A549 (cell line): ENCODE data around the gene SNX3. TPM values are rescaled to one million over a fixed set of nuclear protein-coding genes. Genes with fewer than 3 reads are reported as not detected.

Experiments
- ATAC-seq, 2 experiments: fragments of 200-7000 bp in 1 of 2; fragments of >200 bp in 1 of 2; cut with Nextera tagmentation in 1 of 2; cut with Tn5 transposase in 1 of 2; 3 replicates each; pipeline versions ENCODE4 v1.8.0 to v1.9.1; 2018 to 2020; ENCODE audit warnings: mild to moderate bottlenecking in 1 of 2, moderate library complexity in 1 of 2
- CTCF ChIA-PET: fragments of 300-600 bp; sonication (Branson Sonifier 250); formaldehyde crosslinking; extraction: SDS; loops from one replicate; lab custom pipeline; 2021; ENCODE audit warnings: antibody characterized with exemption, inconsistent platforms; lab: Yijun Ruan, JAX
- POLR2A ChIA-PET: fragments of 350-600 bp; formaldehyde crosslinking; extraction: SDS; loops from one replicate; lab custom pipeline; 2021; ENCODE audit warnings: antibody characterized with exemption, inconsistent platforms; lab: Yijun Ruan, JAX
- DNase-seq, 2 experiments: peaks; one replicate each; pipeline versions ENCODE4 v3.0.0 to v3.0.0-alpha.2; 2011 to 2016; ENCODE audit warnings: low read depth in 1 of 2, low spot score in 1 of 2
- FAIRE-seq: peaks from 2 replicates; lab custom pipeline; 2011; peaks lifted over from hg19 to GRCh38; lab: Jason Lieb, UNC
- H3K27ac ChIP-seq, 2 experiments: fragments of >200 bp; sonication (Bioruptor Twin); formaldehyde crosslinking; 3 replicates each; pipeline ENCODE4 v1.5.1; 2016 to 2017
- H3K4me1 ChIP-seq: fragments of >200 bp; sonication (Bioruptor Twin); formaldehyde crosslinking; 3 replicates; pipeline ENCODE4 v1.6.1; 2016
- H3K4me2 ChIP-seq: fragments of >200 bp; sonication (Bioruptor Twin); formaldehyde crosslinking; 3 replicates; pipeline ENCODE4 v1.6.1; 2016
- H3K4me3 ChIP-seq: fragments of >200 bp; sonication (Bioruptor Twin); formaldehyde crosslinking; 3 replicates; pipeline ENCODE4 v1.5.1; 2016
- H3K9me3 ChIP-seq: fragments of >200 bp; sonication (Bioruptor Twin); formaldehyde crosslinking; 3 replicates; pipeline ENCODE4 v1.6.1; 2016
- BHLHE40 ChIP-seq: IDR thresholded peaks from 2 replicates; pipeline ENCODE4 v1.6.1; 2012; ENCODE audit warnings: low read depth, low read length, inconsistent platforms
- CEBPB ChIP-seq, 2 experiments: fragments of >200 bp in 1 of 2; sonication (Bioruptor Twin) in 1 of 2; formaldehyde crosslinking in 1 of 2; IDR thresholded peaks; 2 replicates each; pipeline ENCODE4 v1.6.1; 2012 to 2016
- CHD4 ChIP-seq: fragments of 200-600 bp; sonication (generic); IDR thresholded peaks from 2 replicates; pipeline ENCODE4 v1.6.1; 2016; ENCODE audit warnings: antibody characterized with exemption, mild to moderate bottlenecking, borderline replicate concordance
- EHF ChIP-seq: fragments of 250-450 bp; sonication (Bioruptor Pico); IDR thresholded peaks from 2 replicates; pipeline ENCODE4 v1.5.0; 2020; ENCODE audit warnings: mild to moderate bottlenecking
- EHMT2 ChIP-seq: fragments of 200-600 bp; sonication (generic); IDR thresholded peaks from 2 replicates; pipeline ENCODE4 v1.6.1; 2016; ENCODE audit warnings: antibody characterized with exemption, low read depth, mild to moderate bottlenecking, moderate library complexity
- ESRRA ChIP-seq: fragments of 150-350 bp; IDR thresholded peaks from 2 replicates; pipeline ENCODE4 v1.6.1; 2014; ENCODE audit warnings: mild to moderate bottlenecking, low read length, borderline replicate concordance
- FOSB ChIP-seq: fragments of 250-450 bp; sonication (Bioruptor Pico); IDR thresholded peaks from 2 replicates; pipeline ENCODE4 v1.5.0; 2020; ENCODE audit warnings: mild to moderate bottlenecking, moderate library complexity
- FOSL2 ChIP-seq, 2 experiments: fragments of 450-650 bp in 1 of 2; fragments of >200 bp in 1 of 2; sonication (Bioruptor Twin) in 1 of 2; formaldehyde crosslinking; IDR thresholded peaks; 2 replicates each; pipeline versions ENCODE4 v1.5.0 to v1.6.1; 2016 to 2020; ENCODE audit warnings: mild to moderate bottlenecking in 1 of 2, moderate library complexity in 1 of 2
- FOXS1 ChIP-seq: fragments of 250-450 bp; sonication (Bioruptor Pico); IDR thresholded peaks from 2 replicates; pipeline ENCODE4 v1.5.0; 2020; ENCODE audit warnings: mild to moderate bottlenecking, moderate library complexity
- HEYL ChIP-seq: fragments of 250-450 bp; sonication (Bioruptor Pico); IDR thresholded peaks from 2 replicates; pipeline ENCODE4 v1.8.0; 2021; ENCODE audit warnings: mild to moderate bottlenecking, moderate library complexity
- JUNB ChIP-seq: fragments of >200 bp; sonication (Bioruptor Twin); formaldehyde crosslinking; IDR thresholded peaks from 2 replicates; pipeline ENCODE4 v1.6.1; 2016
- KDM5A ChIP-seq: fragments of 200-600 bp; sonication (generic); IDR thresholded peaks from 2 replicates; pipeline ENCODE4 v1.6.1; 2016; ENCODE audit warnings: antibody characterized with exemption, mild to moderate bottlenecking
- MAFK ChIP-seq: fragments of 450-650 bp; IDR thresholded peaks from 2 replicates; pipeline ENCODE4 v1.6.1; 2014; ENCODE audit not compliant: partially characterized antibody
- NPAS2 ChIP-seq: fragments of 250-450 bp; sonication (Bioruptor Pico); IDR thresholded peaks from 2 replicates; pipeline ENCODE4 v1.8.0; 2022; ENCODE audit warnings: mild to moderate bottlenecking, moderate library complexity, borderline replicate concordance
- PHF8 ChIP-seq: fragments of 200-600 bp; sonication (generic); IDR thresholded peaks from 2 replicates; pipeline ENCODE4 v1.6.1; 2016; ENCODE audit warnings: low read depth, mild to moderate bottlenecking, antibody characterized with exemption, moderate library complexity, borderline replicate concordance
- RAD21 ChIP-seq, 2 experiments: fragments of >200 bp in 1 of 2; sonication (Bioruptor Twin) in 1 of 2; formaldehyde crosslinking in 1 of 2; IDR thresholded peaks in 1 of 2; conservative IDR thresholded peaks in 1 of 2; 2 replicates in 1 of 2; 3 replicates in 1 of 2; pipeline ENCODE4 v1.6.1; 2012 to 2018; ENCODE audit warnings: inconsistent platforms in 1 of 2
- RARB ChIP-seq: fragments of 250-450 bp; sonication (Bioruptor Pico); IDR thresholded peaks from 2 replicates; pipeline ENCODE4 v1.8.0; 2021; ENCODE audit warnings: mild to moderate bottlenecking, moderate library complexity
- SREBF2 ChIP-seq: fragments of 450-650 bp; IDR thresholded peaks from 2 replicates; pipeline ENCODE4 v1.6.1; 2014; ENCODE audit warnings: mild to moderate bottlenecking, moderate library complexity
- TFCP2L1 ChIP-seq: fragments of 250-450 bp; sonication (Bioruptor Pico); IDR thresholded peaks from 2 replicates; pipeline ENCODE4 v1.5.0; 2021; ENCODE audit warnings: mild to moderate bottlenecking
- ZC3H11A ChIP-seq: fragments of 450-650 bp; IDR thresholded peaks from 2 replicates; pipeline ENCODE4 v1.6.1; 2014; ENCODE audit warnings: antibody characterized with exemption, mild to moderate bottlenecking
- WGBS: methylation state at CpG from one replicate; pipeline ENCODE4 v1.1.6; 2017; ENCODE audit errors: missing lambda C conversion rate; 5-methylcytosine and 5-hydroxymethylcytosine counted together
- polyA plus RNA-seq, 4 experiments: library from polyadenylated mRNA; depleted of rRNA in 3 of 4; stranded (reverse); fragments of >200 nt; fragmentation: RNase III in 1 of 4; extraction: RNeasy Plus Mini Kit Qiagen cat#74134 plus additional on column Dnase treatment in 1 of 4; gene quantifications; 2 replicates in 3 of 4; 3 replicates in 1 of 4; pipeline ENCODE4 v1.2.3, GENCODE V29; 2011 to 2017
- TF ChIP-seq, protein P1 (sequence below): fragments of 150-350 bp; IDR thresholded peaks from 2 replicates; pipeline ENCODE4 v1.6.1; 2014; ENCODE audit warnings: low read depth, mild to moderate bottlenecking, low read length
- TF ChIP-seq, protein P2 (sequence below): fragments of >200 bp; sonication (Bioruptor Twin); formaldehyde crosslinking; IDR thresholded peaks from 3 replicates; pipeline ENCODE4 v1.6.1; 2016
- TF ChIP-seq, protein P3 (sequence below): fragments of 200-600 bp; sonication (generic); IDR thresholded peaks from 2 replicates; pipeline ENCODE4 v1.6.1; 2016; ENCODE audit warnings: antibody characterized with exemption, mild to moderate bottlenecking, moderate library complexity

Gene SNX3
- polyA plus RNA-seq, 2 of the 4 experiments (the other 2 are of a cell fraction) = 106 to 214 TPM

DNA sequence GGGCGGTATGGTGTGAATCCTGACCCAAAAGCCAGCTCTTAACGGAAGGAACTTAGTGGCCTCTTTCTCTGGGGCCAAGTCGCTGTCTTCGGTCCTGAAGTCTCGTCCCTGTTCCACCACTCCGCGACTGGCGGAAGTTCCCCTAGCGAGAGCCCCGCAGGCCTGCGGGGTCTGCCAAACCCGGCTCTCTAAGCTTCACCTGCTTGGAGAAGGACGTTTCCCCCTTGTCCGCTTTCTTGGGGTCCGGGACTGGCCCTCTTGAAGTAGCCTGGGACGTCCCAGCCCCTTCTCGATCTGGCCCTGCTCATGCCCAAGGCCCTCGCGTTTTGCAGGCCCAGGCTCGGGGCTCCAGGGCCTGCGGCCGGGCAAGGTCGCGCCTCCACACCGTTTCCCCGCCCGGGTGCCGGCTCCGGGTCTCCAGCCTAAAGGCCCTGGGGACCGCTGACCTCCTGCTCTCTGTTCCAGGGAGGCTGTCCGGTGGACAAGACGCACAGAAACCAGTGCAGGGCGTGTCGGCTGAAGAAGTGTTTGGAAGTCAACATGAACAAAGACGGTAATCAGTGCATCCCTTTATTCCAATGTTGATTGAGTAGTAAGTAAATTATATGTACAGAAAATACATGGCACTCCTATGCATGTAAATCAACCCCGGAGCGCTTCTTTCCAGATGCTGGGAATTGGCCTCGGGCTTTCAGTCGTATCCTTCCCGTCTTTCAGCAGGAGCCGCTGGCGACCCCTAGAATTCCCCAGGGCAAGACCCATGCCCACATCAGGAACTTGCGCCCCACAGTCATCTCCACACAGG, 86.3 kb downstream of the SNX3 start:
- CTCF ChIA-PET = no interaction called here
- TF ChIP-seq BHLHE40 (no peak), EHF (CRISPR knock-in tag) (no peak), TFCP2L1 (CRISPR knock-in tag) (no peak), CHD4 (no peak), NPAS2 (CRISPR knock-in tag) (no peak), SREBF2 (no peak)
- Histone ChIP-seq H3K27ac (no peak overlapping the region), H3K4me2 (no peak overlapping the region), H3K4me1 (no peaks in the 10 kb centered on the region), H3K4me3 (no peak overlapping the region), H3K9me3 (no peaks in the 10 kb centered on the region)
- POLR2A ChIA-PET = no interaction called here
- no peak for ATAC-seq
- WGBS = 83% methylated on average over 29 of the region's 43 CpGs
- DNase-seq = no peak
- FAIRE-seq = no peak

DNA sequence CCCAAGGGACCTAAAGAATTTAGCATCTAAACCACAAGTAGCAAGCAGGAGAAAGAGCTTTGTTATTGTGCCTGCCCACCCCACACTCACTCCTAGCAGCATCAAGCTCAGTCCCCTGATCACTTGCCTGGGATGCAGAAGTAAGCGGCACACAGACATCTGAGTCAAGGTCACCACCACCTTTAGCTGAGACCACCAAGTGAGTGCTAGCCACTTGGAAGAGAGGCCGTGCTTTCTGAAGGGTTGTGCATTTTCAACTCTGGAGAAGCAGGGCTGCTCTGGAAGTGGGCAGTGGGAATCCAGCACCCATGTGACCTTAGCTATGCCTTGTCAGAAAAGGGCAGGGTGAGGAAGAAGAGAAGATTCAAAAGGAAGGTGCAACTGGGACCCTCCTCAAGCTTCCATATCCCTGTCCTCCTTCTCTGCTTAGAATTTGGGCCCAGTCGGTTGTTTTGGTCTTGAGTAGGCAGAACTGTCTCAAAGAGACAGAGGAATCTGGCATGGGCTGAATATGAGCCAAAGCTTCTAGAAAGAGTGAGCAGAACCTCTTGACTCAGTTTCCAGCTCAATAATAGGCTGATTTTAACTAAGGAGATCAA, 88.8 kb downstream of the SNX3 start:
- Histone ChIP-seq H3K4me3 (no peak overlapping the region), H3K4me1 (no peaks in the 10 kb centered on the region), H3K27ac (no peak overlapping the region), H3K4me2 (no peak overlapping the region), H3K9me3 (no peaks in the 10 kb centered on the region)
- DNase-seq = no peak
- WGBS = 59% methylated on average over 1 of the region's 3 CpGs
- ATAC-seq = no peak
- ChIA-PET POLR2A (no interaction called here), CTCF (interaction anchor here (0.6 to 1.0 kb wide), 2 partner anchors 60 to 119 kb away, joined by 3 read pairs; no protein-coding TSS in a partner anchor)
- no peak for TF ChIP-seq RARB (CRISPR knock-in tag)
- TF ChIP-seq BHLHE40 = no peak
- TF ChIP-seq, protein P1, sequence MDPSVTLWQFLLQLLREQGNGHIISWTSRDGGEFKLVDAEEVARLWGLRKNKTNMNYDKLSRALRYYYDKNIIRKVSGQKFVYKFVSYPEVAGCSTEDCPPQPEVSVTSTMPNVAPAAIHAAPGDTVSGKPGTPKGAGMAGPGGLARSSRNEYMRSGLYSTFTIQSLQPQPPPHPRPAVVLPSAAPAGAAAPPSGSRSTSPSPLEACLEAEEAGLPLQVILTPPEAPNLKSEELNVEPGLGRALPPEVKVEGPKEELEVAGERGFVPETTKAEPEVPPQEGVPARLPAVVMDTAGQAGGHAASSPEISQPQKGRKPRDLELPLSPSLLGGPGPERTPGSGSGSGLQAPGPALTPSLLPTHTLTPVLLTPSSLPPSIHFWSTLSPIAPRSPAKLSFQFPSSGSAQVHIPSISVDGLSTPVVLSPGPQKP = no peak
- TF ChIP-seq, protein P2, sequence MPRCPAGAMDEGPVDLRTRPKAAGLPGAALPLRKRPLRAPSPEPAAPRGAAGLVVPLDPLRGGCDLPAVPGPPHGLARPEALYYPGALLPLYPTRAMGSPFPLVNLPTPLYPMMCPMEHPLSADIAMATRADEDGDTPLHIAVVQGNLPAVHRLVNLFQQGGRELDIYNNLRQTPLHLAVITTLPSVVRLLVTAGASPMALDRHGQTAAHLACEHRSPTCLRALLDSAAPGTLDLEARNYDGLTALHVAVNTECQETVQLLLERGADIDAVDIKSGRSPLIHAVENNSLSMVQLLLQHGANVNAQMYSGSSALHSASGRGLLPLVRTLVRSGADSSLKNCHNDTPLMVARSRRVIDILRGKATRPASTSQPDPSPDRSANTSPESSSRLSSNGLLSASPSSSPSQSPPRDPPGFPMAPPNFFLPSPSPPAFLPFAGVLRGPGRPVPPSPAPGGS = no peak
- TF ChIP-seq PHF8 = no peak
- TF ChIP-seq ESRRA = no peak
- TF ChIP-seq ZC3H11A = no peak
- TF ChIP-seq KDM5A = no peak
- no peak for TF ChIP-seq FOSL2 (IDR thresholded peaks at IDR 0.05)
- TF ChIP-seq FOSL2 (CRISPR knock-in tag; IDR thresholded peaks at IDR 0.05) = no peak
- TF ChIP-seq FOXS1 (CRISPR knock-in tag) = no peak
- TF ChIP-seq JUNB = no peak
- no peak for TF ChIP-seq NPAS2 (CRISPR knock-in tag)
- no peak for TF ChIP-seq EHF (CRISPR knock-in tag)
- no peak for TF ChIP-seq CEBPB (IDR thresholded peaks at IDR 0.05)
- TF ChIP-seq MAFK = no peak
- no peak for TF ChIP-seq HEYL (CRISPR knock-in tag)
- TF ChIP-seq RAD21 (conservative IDR thresholded peaks at IDR 0.05 in 1 of 2, IDR thresholded peaks at IDR 0.05 in 1 of 2) = no peak
- TF ChIP-seq, protein P3, sequence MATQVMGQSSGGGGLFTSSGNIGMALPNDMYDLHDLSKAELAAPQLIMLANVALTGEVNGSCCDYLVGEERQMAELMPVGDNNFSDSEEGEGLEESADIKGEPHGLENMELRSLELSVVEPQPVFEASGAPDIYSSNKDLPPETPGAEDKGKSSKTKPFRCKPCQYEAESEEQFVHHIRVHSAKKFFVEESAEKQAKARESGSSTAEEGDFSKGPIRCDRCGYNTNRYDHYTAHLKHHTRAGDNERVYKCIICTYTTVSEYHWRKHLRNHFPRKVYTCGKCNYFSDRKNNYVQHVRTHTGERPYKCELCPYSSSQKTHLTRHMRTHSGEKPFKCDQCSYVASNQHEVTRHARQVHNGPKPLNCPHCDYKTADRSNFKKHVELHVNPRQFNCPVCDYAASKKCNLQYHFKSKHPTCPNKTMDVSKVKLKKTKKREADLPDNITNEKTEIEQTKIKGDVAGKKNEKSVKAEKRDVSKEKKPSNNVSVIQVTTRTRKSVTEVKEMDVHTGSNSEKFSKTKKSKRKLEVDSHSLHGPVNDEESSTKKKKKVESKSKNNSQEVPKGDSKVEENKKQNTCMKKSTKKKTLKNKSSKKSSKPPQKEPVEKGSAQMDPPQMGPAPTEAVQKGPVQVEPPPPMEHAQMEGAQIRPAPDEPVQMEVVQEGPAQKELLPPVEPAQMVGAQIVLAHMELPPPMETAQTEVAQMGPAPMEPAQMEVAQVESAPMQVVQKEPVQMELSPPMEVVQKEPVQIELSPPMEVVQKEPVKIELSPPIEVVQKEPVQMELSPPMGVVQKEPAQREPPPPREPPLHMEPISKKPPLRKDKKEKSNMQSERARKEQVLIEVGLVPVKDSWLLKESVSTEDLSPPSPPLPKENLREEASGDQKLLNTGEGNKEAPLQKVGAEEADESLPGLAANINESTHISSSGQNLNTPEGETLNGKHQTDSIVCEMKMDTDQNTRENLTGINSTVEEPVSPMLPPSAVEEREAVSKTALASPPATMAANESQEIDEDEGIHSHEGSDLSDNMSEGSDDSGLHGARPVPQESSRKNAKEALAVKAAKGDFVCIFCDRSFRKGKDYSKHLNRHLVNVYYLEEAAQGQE = no peak
- TF ChIP-seq FOSB = no peak
- TF ChIP-seq EHMT2 = no peak
- no peak for FAIRE-seq
